ENCODE results near the gene MMP28. TPM values are rescaled to one million over a fixed set of nuclear protein-coding genes. Genes with fewer than 3 reads are reported as not detected.

MMP28 gene
- total and polyA plus RNA-seq, 11 donors = 0.83 to 10.2 (median 2.5) TPM

GRCh38 chr17:35717475-35717874 lies 78.0 kb downstream of the MMP28 start:
- Histone ChIP-seq H3K4me1 (peaks cover 3 to 52% (median 30%) of the 10 kb centered on the region in 12 donors), H3K4me3 (no peak overlapping the region), H3K27ac (peak overlapping the region; percentile 22 to 90 (median 72)), H3K9me3 (no peaks in the 10 kb centered on the region), H3K27me3 (no peaks in the 10 kb centered on the region), H3K36me3 (peaks cover 0 to 91% (median 47%) of the 10 kb centered on the region in 9 donors)
- intact Hi-C loops (cut with DNase I) = no loop called here
- WGBS, 4 donors = 48 to 56% (median 53%) methylated on average over 2 of the region's 2 CpGs
- TF ChIP-seq CTCF (IDR thresholded peaks at IDR 0.05) = no peak
- no peak for TF ChIP-seq POLR2A (IDR thresholded peaks at IDR 0.05)
- ATAC-seq (peak; percentile 2 to 23 (median 10)), DNase-seq (no peak)

GRCh38 chr17:35716897-35717465 lies 78.5 kb downstream of the MMP28 start:
- DNase-seq (no peak), ATAC-seq (peak; percentile 48 to 79 (median 62))
- intact Hi-C loops (cut with DNase I) = no loop called here
- TF ChIP-seq POLR2A (IDR thresholded peaks at IDR 0.05) (no peak), CTCF (IDR thresholded peaks at IDR 0.05) (no peak)
- H3K9me3 ChIP-seq = no peaks in the 10 kb centered on the region
- H3K27me3 ChIP-seq = no peaks in the 10 kb centered on the region
- H3K27ac ChIP-seq = peak overlapping the region; percentile 22 to 90 (median 72)
- peaks cover 0 to 89% (median 44%) of the 10 kb centered on the region in 9 donors for H3K36me3 ChIP-seq
- H3K4me1 ChIP-seq = peaks cover 3 to 55% (median 31%) of the 10 kb centered on the region in 12 donors
- no peak overlapping the region for H3K4me3 ChIP-seq
- 53 to 71% (median 65%) methylated on average over 4 of the region's 4 CpGs for WGBS, 4 donors

- WGBS, 4 donors = 85 to 92% (median 90%) methylated on average over 3 of the region's 3 CpGs
- H3K4me1 ChIP-seq = peaks cover 3 to 57% (median 31%) of the 10 kb centered on the region in 12 donors
- H3K27ac ChIP-seq = peak overlapping the region in 10 of 12 donors; percentile 37 to 90 (median 80)
These were observed 79.3 kb downstream of the MMP28 start for GRCh38 chr17:35716173-35716572.

More at GRCh38 chr17:35716173-35716572, 79.3 kb downstream of the MMP28 start:
- TF ChIP-seq POLR2A (IDR thresholded peaks at IDR 0.05) = no peak
- H3K4me3 ChIP-seq = no peak overlapping the region
- ATAC-seq = no peak
- no peak for DNase-seq
- H3K36me3 ChIP-seq = peaks cover 0 to 89% (median 46%) of the 10 kb centered on the region in 9 donors
- H3K27me3 ChIP-seq = no peaks in the 10 kb centered on the region
- H3K9me3 ChIP-seq = no peaks in the 10 kb centered on the region
- intact Hi-C loops (cut with DNase I) = no loop called here

Other genes with a start within 250 kb of the MMP28 start
- under 1 TPM in 1 of 9 donors, not detected in 8; 0.31 TPM for gene SLFN14, start 234.8 kb downstream of the MMP28 start, total RNA-seq
- not detected for gene SLFN14, start 234.8 kb downstream of the MMP28 start, polyA plus RNA-seq
- 10 to 100 TPM in 2 of 9 donors, 1 to 10 TPM in 7; 6.6 to 10.8 (median 8.8) TPM for gene PEX12, start 217.1 kb downstream of the MMP28 start, total RNA-seq
- gene PEX12, start 217.1 kb downstream of the MMP28 start, polyA plus RNA-seq = 1 to 10 TPM; 2.6 to 5.3 TPM
- gene AP2B1, start 208.3 kb downstream of the MMP28 start, total RNA-seq = 100 to 1,000 TPM in 7 of 9 donors, 10 to 100 TPM in 2; 67.1 to 166 (median 123) TPM
- 10 to 100 TPM; 25.0 to 66.0 TPM for gene AP2B1, start 208.3 kb downstream of the MMP28 start, polyA plus RNA-seq
- 10 to 100 TPM in 5 of 9 donors, 1 to 10 TPM in 4; 8.2 to 78.7 (median 13.0) TPM for gene RASL10B, start 64.0 kb downstream of the MMP28 start, total RNA-seq
- gene RASL10B, start 64.0 kb downstream of the MMP28 start, polyA plus RNA-seq = 10 to 100 TPM in 1 of 2 donors, 1 to 10 TPM in 1; 7.6 to 12.2 TPM
- under 1 TPM in 4 of 9 donors, not detected in 5; 0.10 to 0.28 (median 0.12) TPM for gene GAS2L2, start 42.4 kb downstream of the MMP28 start, total RNA-seq
- under 1 TPM in 1 of 2 donors, not detected in 1; 0.06 TPM for gene GAS2L2, start 42.4 kb downstream of the MMP28 start, polyA plus RNA-seq
- gene C17orf50, start 34.8 kb downstream of the MMP28 start, total RNA-seq = not detected
- gene C17orf50, start 34.8 kb downstream of the MMP28 start, polyA plus RNA-seq = under 1 TPM in 1 of 2 donors, not detected in 1; 0.19 TPM
- 100 to 1,000 TPM in 6 of 9 donors, 10 to 100 TPM in 3; 30.1 to 151 (median 121) TPM for gene TAF15, start 13.8 kb upstream of the MMP28 start, total RNA-seq
- 10 to 100 TPM; 83.0 to 95.0 TPM for gene TAF15, start 13.8 kb upstream of the MMP28 start, polyA plus RNA-seq
- gene HEATR9, start 73.2 kb upstream of the MMP28 start, total RNA-seq = under 1 TPM in 2 of 9 donors, not detected in 7; 0.11 TPM
- not detected for gene HEATR9, start 73.2 kb upstream of the MMP28 start, polyA plus RNA-seq
- gene CCL5, start 84.7 kb upstream of the MMP28 start, total RNA-seq = 10 to 100 TPM in 2 of 9 donors, 1 to 10 TPM in 4, under 1 TPM in 2, not detected in 1; 0.46 to 23.7 (median 1.5) TPM
- gene CCL5, start 84.7 kb upstream of the MMP28 start, polyA plus RNA-seq = 1 to 10 TPM in 1 of 2 donors, under 1 TPM in 1; 0.78 to 1.4 TPM
- gene RDM1, start 135.1 kb upstream of the MMP28 start, total RNA-seq = under 1 TPM in 1 of 9 donors, not detected in 8; 0.48 TPM
- not detected for gene RDM1, start 135.1 kb upstream of the MMP28 start, polyA plus RNA-seq
- gene LYZL6, start 148.1 kb upstream of the MMP28 start, total RNA-seq = not detected
- gene LYZL6, start 148.1 kb upstream of the MMP28 start, polyA plus RNA-seq = not detected
- under 1 TPM in 1 of 9 donors, not detected in 8; 0.19 TPM for gene CCL16, start 185.9 kb upstream of the MMP28 start, total RNA-seq
- not detected for gene CCL16, start 185.9 kb upstream of the MMP28 start, polyA plus RNA-seq
- 10 to 100 TPM in 2 of 9 donors, 1 to 10 TPM in 6, under 1 TPM in 1; 0.69 to 19.1 (median 3.2) TPM for gene CCL14, start 191.1 kb upstream of the MMP28 start, total RNA-seq
- gene CCL14, start 191.1 kb upstream of the MMP28 start, polyA plus RNA-seq = 10 to 100 TPM; 15.5 to 31.5 TPM
- not detected for gene CCL15, start 205.9 kb upstream of the MMP28 start, total RNA-seq
- gene CCL15, start 205.9 kb upstream of the MMP28 start, polyA plus RNA-seq = not detected
- 1 to 10 TPM in 1 of 9 donors, not detected in 8; 5.2 TPM for gene CCL23, start 222.3 kb upstream of the MMP28 start, total RNA-seq
- under 1 TPM in 1 of 2 donors, not detected in 1; 0.42 TPM for gene CCL23, start 222.3 kb upstream of the MMP28 start, polyA plus RNA-seq